Left renal pelvis (tissue), 4 donors: ENCODE measurements around the gene GALNT2. TPM values are rescaled to one million over a fixed set of nuclear protein-coding genes. Genes with fewer than 3 reads are reported as not detected.

Experiments
- DNase-seq, 4 donors: peaks; one replicate each; pipeline ENCODE4 v3.0.0-alpha.2; 2013; ENCODE audit warnings: low read depth in 4 of 4, low spot score in 3 of 4
- polyA plus RNA-seq, 4 donors: library from polyadenylated mRNA; unstranded; fragments of 120-200 nt; gene quantifications; one replicate each; pipeline ENCODE4 v1.2.1, GENCODE V29; 2013; ENCODE audit not compliant: insufficient read length in 4 of 4

The GALNT2 gene
- 10 to 100 TPM; 48.2 to 58.4 (median 55.8) TPM for polyA plus RNA-seq

DNA sequence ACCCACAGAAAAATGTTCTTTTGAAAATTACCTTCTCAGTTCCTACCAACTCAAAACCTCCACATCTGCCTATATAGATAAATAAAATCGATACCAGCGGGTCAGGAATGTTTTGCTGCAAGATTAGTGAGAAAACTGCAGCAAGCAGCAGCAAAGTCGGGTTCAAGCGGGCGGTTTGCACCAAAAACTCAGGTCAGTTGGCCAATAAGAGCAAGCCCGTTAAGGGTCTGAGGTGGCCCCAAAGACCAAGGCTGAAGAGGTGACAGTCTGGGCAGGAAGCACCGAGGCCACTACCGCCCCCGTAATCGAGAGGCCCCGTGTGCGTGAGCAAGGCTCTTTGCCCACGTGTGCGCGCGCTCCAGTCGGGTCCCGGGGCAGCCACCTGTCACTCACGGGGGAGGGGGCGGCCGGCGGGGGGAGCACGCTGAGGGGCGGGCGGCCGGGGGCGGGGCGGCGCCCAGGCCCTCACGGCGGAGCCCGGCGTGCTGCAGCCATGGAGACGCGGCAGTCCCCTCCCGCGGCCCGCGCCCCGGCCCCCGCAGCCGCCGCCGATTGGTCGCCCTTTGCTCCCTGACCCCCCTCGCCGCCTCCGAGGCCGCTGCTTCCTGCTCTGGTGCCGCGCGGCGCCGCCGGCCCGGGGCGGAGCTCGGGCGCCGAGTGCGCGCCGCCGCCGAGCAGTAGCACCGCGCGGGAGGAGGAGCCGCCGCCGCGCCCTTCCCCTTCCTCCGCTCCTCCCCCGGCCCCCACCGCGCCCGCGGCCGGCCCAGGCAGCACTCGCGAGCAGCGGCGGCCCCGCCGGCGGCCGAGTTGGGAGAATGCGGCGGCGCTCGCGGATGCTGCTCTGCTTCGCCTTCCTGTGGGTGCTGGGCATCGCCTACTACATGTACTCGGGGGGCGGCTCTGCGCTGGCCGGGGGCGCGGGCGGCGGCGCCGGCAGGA is at the start of gene GALNT2:
GALNT2 (plus strand) TSS at position 773 of the 939 bp plus-strand sequence; CDS start at position 816, 43 bp downstream.
- DNase-seq = peak in 3 of 4 donors; percentile 76 to 81 (median 81)

DNA sequence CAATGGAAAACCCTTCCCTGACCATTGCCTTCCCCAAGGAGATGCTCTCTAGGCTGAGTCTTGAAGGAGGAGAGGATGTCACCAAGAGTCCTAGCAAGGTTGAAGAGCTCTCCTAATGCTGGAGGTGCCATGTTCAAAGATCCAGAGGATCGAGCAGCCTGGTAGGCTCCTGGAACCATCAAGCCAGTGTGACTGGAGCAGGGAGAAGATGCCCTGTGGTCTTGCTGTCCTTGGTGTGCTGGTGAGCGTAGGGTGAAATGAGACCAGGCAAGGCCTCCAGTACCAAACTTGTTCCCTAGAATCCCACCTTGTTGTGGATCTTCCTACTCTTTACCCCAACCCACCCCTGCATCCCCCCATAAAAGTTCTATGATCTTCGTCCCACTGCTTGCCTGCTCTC is 46.6 kb upstream of the GALNT2 start:
- no peak for DNase-seq

DNA sequence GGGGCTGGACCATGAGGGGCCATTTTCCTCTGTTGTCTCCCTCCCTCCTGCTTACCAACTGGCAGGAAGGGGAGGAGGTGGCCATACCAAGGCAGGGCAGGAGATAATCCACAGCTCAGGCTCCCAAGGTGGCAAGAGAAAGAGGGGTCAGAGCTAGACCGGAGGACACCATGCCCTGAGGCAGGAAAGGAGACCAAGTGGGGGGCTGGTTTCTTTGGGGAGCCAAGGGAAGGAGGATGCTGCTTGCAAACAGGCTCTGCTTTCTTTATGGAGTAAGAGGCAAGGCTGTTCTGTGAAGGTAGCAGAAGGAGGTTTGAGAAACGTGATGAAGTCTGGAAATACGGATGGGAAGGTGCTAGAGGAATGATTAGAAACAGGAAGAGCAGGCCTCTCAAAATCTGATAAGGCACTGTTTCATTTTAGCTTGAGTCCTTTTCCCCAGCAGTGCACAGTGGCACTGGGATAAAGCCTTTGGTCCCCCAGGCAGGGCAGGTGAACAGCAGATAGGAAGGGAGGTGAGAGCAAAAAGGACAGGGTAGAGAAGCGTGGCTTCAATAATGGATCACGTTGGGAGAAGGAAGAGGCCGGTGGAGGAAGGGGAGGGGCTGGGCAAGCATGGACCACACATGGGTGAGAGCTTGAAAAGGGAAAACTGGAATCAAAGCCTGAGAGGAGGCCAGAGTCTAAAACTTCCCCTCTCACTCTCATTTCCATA is 44.2 kb upstream of the GALNT2 start:
- DNase-seq = no peak

DNA sequence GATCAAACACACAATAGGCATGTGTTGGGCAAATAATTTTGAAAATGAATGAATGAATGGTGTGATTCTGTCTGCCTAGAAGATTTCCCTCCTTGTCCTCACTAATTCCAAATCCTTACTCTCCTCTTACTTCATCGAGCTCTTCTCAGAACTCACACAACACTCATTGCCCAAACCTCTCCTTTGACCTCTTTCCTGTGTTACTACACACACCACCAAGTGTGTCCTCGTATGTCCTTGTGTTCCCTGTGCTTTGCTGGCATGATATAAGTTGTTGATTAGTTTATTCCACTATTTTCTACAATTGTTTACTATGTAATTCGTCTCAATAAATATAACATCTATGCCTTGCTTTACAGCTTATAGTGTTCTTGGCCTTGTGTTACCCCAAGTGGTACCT is 41.4 kb upstream of the GALNT2 start:
- no peak for DNase-seq

DNA sequence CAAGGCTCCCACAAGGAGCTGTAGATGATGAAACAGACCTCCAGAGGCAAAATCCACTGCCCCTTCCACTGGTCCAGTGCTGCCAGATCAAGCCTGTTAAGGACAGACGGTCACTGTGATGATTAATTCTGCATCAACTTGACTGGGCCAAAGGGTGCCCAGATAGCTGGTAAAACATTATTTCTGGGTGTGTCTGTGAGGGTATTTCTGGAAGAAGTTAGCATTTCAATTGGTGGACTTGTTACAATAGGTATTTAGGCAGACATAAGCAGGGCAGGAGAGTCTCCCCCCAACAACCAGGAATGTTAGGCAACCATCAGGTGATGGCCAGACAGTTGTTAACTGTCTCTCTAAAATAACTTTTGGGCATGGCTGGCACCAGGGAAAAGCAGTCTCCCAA is 40.9 kb upstream of the GALNT2 start:
- DNase-seq = no peak

DNA sequence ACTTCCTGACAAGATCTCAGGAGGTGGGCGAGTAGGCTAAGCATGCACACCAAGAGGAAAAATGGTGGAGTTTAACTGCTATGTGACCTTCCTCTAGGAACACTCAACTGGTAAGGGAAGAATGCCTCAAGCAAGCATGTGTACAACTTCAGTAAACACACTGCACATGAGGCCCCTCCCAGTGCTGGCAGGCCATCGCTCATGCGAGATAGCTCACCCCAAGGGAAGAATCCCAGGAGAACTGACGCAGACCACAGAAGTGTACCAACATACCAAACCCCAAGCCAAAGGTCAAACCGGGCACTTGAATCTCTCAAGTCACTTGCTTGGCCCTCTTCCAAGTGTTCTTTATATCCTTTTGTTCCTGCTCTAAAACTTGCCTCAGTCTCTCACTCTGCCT is 40.5 kb upstream of the GALNT2 start:
- DNase-seq = no peak

DNA sequence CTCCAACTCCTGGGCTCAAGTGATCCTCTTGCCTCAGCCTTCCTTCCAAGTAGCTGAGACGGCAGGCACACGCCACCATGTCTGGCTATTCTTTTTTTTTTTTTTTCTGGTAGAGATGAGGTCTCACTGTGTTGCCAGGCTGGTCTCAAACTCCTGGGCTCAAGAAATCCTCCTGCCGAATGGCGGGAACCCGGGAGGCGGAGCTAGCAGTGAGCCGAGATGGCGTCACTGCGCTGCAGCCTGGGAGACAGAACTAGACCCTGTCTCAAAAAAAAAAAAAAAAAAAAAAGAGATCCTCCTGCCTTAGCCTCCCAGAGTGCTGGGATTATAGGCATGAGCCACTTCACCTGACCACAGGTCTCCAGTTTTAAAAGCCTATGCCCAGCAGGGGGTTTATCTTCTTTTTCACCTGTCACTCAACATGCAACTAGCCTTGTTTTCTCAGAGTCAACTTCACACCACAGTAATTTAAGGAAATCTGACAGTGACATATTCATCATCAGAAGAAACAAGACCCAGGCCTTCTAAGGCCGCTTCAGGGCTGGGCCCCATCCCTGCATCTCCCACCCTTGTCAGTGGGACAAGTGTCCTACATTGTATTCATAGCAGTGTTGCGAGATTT is 38.3 kb upstream of the GALNT2 start:
- DNase-seq = no peak

DNA sequence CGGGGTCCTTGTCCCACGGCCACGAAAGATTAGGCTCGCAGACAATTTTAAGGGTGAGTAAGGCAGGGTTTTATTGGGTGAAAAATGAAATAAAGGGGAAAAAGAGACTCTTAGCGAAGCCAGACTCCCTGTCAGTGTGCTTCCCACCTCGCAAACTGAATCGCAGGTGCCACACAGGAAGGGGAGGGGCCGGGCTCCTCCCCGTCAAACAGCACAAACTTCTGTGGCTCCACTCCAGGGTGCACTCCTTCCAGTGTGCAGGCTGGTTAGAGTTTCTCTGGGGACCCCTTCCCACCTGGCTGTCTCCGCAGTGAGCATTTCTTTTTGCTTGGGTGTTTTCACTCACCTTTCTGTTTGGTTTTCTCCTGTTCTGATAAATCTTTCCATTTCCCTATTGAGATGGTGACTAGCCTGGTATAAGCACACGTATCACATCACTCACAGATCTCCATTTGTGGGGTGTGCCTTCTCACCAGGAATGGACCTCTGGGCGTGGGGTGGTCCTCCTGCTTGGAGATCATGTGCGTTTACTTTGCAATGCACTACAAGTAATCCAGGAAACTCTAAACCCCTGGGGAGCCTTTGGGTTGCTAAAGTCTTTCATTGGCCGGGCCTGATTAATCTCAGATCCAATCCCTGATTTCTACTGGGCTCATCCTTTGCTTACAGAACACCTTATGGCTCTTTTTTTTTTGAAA is 37.6 kb upstream of the GALNT2 start:
- DNase-seq = no peak

DNA sequence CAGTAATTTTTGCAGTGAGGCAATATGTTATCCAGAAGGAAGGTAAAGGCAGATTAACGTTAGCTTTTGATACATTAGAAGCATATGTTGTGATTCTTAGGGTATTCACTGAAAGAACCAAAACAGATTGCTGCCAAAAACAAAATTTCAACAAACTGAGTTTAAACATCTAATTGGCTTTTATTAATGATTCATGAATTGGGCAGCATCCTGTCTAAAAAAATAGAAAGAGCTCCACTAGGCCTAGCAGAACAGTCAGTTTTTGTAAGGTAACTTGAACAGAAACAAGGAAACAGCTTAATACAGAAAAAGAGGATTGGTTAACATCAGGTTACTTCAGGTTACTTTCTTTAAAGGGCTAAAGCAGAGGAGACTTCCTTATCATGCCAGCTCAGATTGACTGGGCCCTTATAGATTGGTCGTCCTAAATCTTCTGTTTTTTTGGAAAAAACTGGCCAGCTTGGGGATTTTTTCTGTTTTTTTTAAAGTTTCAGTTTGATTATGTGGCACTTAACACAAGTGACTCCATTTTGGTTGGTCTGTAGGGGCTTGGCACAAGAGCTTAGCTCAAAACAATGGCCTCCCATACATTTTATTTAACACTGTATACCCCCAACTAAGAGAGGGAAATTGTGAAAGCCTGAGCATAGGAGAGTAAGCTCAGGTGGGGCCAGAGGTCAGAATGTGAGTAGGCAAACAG is 36.8 kb upstream of the GALNT2 start:
- DNase-seq = no peak

DNA sequence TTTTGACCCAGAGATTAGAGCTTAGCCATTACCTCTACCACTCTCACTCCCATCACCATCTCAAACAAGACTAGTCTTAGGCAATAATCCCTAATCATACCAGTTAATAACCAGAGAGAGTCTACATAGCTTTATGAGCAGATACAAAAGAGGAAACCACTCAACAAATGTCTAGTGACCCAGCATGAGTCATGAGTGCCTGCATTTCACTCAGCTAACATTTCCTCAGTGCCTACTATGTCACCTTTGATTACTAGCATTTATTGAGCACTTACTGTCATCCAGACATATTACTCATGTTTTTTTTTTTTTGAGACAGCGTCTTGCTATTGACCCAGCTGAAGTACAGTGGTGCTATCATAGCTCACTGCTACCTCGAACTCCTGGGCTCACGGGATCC is 35.9 kb upstream of the GALNT2 start:
- no peak for DNase-seq

DNA sequence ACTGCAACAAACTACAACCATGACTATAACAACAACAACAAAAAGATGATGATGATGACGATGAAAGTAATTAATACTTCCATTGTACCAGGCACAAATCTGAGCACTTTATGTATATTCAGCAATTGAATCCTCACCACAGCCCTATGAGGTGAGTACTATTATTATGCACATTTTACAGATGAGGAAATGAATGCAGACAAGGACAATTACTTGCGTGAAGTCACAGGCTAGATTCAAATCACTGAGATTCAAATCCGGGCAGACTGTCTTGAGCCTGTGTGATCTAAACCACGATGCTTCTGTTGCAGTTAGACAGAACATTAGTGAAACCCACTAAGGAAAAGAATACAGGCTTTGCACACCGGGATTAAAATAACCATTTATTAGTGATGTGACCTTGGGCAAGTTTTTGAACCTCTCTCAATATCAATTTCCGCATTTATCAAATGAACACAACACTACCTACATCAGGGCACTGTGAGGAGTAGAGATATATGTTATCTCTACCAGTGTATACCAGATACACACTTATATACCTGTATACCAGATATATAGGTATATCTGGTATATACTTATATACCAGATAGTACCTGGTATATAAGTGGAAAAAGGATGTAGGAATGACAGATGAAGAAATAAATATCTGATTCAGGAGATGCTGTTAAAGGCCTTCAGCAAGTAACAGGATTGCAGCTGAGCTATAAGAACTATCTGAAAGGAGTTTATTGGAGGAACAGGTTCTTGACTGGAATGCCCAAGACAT is 34.3 kb upstream of the GALNT2 start:
- DNase-seq = no peak

DNA sequence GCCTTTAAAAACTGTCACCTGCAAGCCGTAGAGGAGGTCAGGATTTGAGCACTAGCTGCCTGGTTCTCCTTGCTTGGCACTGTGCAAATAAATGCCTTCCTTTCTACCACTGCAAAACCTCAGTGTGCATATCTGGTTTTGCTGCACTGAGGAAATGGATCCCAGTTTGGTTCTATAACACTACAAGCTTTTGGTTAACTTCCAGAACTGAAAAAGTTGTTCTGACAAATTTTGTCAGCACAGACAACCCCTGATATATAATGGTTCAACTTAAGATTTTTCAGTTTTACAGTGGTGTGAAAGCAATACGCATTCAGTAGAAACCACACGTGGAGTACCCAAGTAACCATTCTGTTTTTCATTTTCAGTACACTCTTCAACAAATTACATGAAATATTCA is 29.8 kb upstream of the GALNT2 start:
- no peak for DNase-seq

DNA sequence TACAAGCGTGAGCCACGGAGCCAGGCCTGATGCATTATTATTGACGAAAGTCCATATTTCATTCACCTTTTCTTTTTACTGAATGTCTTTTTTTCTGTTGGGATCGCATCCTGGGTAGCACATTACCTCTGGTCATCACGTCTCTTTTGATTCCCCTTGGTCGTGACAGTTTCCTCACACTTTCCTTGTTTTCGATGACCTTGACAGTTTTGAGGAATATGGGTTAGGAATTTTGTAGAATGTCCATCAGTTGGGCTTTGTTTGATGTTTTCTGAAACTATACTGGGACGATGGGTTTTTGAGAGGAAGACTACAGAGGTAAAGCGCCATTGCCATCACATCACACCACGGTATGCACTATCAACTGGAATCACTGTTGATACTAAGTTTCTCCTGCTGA is 26.6 kb upstream of the GALNT2 start:
- no peak for DNase-seq

DNA sequence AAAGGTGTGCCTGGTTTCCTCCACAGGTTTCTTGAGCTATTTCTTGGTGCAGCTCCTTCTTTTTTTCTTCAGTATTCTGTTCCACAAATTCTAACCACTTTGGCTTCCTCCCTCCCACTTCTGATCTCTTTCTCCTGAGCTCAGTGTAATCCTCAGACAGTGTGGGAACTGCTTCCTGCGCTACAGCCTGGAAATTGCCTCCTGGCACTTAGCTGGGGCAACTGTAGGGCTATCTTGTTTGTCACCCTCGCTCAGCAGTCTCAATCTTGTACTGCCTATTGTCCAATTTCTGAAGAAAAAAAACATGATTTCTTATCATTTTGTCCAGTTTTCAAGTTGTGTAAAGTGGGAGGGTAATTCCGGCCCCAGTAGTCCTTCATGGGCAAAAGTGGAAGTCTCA is 24.0 kb upstream of the GALNT2 start:
- DNase-seq = no peak

DNA sequence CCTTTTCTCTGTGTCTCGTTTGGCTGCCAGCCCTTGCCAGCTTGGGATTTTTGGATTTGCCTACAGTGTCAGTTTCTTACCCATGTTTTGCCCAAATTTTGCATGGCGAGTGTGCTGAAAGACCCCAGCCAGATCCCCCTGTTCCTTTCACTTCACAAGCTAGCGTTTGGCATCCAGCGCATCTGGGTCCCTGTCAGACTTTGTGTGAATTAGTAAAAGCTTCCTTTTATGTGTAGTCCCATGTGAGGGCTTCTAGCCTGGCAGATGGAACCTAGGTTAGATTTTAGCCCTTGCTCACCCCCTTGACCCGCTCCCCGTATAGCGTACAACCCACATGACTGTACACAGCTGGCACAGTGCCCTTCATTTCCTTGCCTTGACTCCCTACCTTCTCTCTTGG is 22.3 kb upstream of the GALNT2 start:
- no peak for DNase-seq

DNA sequence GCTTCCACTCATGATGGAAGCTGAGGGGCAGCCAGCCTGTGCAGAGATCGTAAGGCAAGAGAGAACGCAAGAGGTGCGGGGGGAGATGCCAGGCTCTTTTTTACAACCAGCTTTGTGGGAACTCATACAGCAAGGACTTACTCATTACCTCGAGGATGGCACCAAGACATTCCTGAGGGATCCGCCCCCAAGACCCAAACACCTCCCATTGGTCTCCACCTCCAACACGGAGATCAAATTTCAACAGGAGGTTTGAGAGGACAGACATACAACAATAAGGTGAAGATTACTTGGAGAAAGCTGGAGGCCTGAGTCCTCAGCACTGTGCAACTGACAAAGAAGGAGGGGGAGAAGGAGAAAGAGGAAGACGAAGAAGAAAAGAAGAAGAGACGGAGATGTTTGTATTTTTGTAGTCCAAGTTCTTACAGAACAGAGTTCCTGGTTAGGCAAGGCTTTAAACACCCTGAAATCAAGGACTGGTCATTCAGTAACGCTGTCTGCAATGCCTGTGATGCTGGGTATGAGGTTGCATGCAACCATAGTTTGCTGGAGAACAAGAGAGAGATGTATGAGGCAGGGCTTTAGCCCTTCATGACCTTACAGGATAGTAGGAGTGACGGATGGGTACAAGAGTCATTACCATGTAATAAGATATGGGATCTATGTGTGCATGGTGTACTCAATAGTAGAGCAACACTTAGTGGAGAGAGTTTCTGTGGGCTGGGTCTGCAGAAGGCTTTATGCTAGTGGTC is 19.7 kb upstream of the GALNT2 start:
- DNase-seq = peak in 1 of 4 donors; percentile 26

DNA sequence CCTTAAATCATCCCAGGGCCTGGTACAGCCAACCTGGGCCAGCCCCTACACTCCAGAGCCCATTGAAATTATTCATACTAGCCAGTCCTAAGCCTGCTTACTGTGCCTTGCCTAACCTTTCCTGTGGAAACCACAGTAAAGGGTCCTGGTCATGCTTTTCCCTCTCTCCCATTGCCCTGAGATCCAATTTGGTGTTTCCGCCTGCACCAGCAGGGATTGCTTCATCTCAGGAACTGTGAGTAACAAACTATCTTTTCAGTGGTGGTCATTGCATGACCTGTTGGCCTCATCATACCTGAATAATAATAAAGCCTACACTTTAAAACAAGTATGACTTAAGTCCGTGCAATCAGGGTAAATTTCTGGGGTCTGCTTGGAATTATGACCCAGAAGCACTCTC is 18.7 kb upstream of the GALNT2 start:
- no peak for DNase-seq

DNA sequence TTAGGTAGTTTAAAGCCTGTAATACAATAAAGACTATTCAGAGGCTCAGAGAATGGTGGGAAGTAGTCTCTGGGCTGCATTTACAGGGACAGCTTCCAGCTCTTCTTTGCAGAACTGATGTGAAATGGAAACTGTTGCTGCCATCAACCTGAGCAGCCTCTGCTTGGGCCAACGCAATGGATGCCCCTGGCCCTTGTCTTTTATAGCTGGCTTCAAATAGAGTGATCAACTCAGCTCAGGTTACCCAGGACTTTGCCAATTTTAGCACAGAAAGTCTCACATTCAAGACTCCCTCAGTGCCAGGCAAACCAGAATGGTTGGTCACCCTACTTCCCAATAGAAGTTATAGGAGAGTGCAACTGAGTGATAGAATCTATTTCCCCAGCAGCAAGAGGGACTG is 18.1 kb upstream of the GALNT2 start:
- DNase-seq = no peak

DNA sequence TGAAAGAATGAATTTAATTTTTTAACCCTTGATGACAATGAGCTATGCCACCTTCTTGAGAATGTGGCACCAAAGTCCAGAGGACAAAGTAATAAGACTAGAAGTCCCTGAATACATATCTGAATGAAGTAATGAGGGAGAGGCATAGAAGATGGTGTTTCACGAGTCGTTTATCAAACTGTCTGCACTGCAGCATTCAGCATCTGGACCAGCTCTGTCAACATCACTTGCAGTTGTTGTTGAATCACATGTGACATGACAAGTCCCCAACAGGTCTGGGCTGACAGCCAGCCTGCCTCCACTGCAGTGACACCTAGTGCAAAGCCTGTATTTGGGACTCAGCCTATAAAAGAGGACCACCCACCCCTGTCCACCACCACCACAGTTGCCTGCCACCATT is 17.3 kb upstream of the GALNT2 start:
- DNase-seq = no peak
